Measurements from ENCODE around the gene HECTD3.
"Not testable (repeated sequence)": the region's sequence is repeated elsewhere in the genome, so short reads cannot be mapped to it uniquely, and the experiment has no call there.

HECTD3 gene

DNA sequence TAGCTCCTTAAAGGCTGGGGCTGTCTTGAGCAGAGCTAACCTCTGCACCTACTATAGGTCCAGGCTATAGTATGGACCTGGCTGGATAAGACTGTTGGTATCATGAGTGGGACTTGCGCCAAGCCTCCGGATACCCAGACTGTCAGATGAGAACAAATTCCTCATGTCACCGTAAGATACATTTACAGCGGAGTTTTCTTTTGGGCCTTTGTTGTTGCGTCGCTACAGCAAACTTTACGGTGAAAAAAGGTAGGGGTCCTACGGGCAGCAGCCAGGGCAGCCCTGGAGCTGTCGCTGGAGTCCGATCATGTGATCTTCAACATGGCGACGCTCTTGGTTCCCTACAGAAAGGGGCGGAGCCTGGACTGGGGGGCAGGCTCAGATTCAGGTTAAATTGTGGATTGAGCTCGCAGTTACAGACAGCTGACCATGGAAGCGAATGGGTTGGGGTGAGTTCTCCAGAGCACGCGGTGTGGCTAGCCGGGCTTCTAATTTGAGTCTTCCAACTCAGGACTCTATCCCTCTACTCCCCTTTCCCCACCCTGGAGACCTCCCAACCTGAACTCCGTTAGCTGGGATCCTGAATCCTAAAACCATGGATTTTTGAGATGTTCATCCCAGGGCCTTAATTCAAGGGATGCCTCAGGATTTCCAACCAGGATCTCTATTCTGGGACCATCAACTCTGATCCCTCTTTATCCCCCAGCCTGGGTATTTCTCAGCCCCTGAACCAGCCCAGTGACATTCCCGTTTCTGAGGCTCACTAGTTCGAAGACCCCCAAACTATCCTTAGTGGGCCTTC, 914 bp upstream of the HECTD3 start, which contains the start of gene UROD:
Gene UROD, plus strand, starts transcription at position 418 of the 802 bp plus-strand sequence. Its CDS starts 12 bp downstream, at position 430.
- Histone ChIP-seq H3K9ac (ENCODE audit: low read length) (peak within 1 kb of the TSS; percentile 54), H3K36me3 (ENCODE audit: control insufficient read depth, insufficient read depth, low read length) (peaks cover 35% of the 10 kb centered on the region), H3K4me3 (ENCODE audit: low read length) (peak within 1 kb of the TSS; percentile 91), H3K27ac (ENCODE audit: low read depth, low read length) (peak within 1 kb of the TSS; percentile 84), H3K27me3 (ENCODE audit: control insufficient read depth, insufficient read depth, low read length) (no peaks in the 10 kb centered on the region), H3K4me1 (ENCODE audit: control insufficient read depth, insufficient read depth, low read length) (peaks cover 28% of the 10 kb centered on the region)

DNA sequence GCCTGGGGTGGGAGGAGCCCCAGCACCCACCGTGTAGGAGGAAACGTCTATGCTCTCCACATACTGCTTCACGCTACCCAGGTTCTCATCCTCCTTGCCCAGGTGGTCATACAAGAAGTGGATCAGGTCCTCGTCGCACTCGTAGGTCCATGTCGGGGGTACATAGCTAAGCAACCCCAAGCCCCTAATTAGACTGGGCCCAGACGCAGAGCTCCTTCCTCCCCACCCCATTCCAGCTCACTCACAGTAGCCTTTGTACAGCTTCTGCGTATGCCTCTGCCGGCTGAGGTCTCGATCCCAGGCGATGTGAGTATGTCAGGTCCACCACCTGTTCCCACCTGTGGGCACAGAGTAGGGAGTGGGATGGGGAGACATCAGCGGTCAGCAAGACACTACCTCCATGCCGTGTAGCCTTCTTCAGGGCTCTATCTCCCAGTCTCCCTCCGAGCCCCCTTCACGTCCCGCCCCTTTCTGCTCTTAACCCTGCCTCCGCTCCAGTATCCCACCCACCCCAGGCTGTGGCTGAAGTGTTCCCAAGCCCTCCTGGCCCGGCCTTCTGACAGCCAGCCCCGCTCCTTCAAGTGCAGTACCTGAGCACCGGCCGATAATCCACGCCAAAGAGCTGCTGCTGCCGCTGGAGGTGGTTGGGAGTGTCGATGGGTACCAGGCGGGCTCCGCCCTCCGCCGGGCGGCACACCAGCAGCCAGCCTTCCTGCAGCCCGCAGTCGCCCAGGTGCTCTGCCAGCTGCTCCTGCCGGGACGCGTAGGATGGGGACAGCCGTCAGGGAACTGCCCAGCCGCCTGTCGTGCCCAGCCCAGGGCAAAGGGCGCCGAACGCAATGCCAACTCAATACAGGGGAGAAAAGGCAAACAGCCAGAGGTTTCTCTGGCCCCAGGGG, 919 bp downstream of the HECTD3 start:
- Histone ChIP-seq H3K9ac (ENCODE audit: low read length) (peak overlapping the region; percentile 29), H3K27ac (ENCODE audit: low read depth, low read length) (no peak overlapping the region), H3K4me1 (ENCODE audit: control insufficient read depth, insufficient read depth, low read length) (peaks cover 28% of the 10 kb centered on the region), H3K27me3 (ENCODE audit: control insufficient read depth, insufficient read depth, low read length) (no peaks in the 10 kb centered on the region), H3K4me3 (ENCODE audit: low read length) (peak overlapping the region; percentile 91), H3K36me3 (ENCODE audit: control insufficient read depth, insufficient read depth, low read length) (peaks cover 46% of the 10 kb centered on the region)

DNA sequence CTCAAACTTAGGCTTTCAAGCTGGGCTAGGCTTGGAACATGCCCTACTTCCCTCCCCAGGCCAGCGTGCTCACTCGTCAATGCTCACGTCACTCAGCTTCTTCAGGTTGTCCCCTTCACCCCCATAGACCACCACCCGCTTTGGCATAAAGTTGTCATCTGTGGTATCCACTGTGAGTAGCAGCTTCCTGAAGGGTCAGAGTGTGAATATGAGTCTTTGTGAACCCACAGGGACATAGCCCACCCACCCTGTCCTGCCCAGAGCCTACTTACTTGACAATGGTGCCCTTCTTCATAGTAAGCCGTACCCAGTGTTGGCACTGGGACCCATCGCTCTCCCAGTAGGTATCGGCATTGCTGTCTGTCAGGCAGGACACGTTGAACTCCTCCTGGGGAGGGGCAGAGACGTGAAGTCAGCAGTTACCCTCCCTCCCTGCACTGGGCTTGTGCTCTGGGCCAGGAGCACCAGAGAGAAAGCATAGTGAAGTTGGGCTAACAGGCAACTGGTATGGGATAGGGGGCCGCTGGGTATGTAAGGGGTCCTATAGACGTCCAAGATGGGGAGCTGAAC, 1.7 kb downstream of the HECTD3 start:
- Histone ChIP-seq H3K27me3 (ENCODE audit: control insufficient read depth, insufficient read depth, low read length) (no peaks in the 10 kb centered on the region), H3K36me3 (ENCODE audit: control insufficient read depth, insufficient read depth, low read length) (peaks cover 47% of the 10 kb centered on the region), H3K4me3 (ENCODE audit: low read length) (peak overlapping the region; percentile 91), H3K27ac (ENCODE audit: low read depth, low read length) (no peak overlapping the region), H3K4me1 (ENCODE audit: control insufficient read depth, insufficient read depth, low read length) (peaks cover 21% of the 10 kb centered on the region), H3K9ac (ENCODE audit: low read length) (no peak overlapping the region)

DNA sequence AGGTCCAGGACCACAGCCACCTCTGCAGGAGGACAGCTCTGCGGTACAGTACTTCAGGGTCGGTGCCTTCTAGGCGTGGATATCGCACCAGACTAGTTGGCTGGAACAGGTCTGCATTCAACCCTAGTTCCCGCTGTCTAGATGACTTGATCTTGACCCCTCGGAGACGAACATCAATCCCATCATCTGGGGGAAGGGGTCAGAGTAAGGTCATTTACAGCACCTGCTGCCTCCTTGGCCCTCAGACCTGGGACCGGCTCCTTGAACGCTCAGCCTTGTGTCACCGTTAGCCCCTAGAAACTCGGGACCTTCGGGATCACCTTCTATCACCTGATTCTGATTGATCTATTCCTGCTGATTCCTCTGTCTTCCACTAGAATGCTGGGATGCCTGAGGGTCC, 2.6 kb downstream of the HECTD3 start:
- Histone ChIP-seq H3K4me1 (ENCODE audit: control insufficient read depth, insufficient read depth, low read length) (peaks cover 19% of the 10 kb centered on the region), H3K36me3 (ENCODE audit: control insufficient read depth, insufficient read depth, low read length) (peaks cover 56% of the 10 kb centered on the region), H3K9ac (ENCODE audit: low read length) (no peak overlapping the region), H3K27me3 (ENCODE audit: control insufficient read depth, insufficient read depth, low read length) (no peaks in the 10 kb centered on the region), H3K4me3 (ENCODE audit: low read length) (no peak overlapping the region), H3K27ac (ENCODE audit: low read depth, low read length) (no peak overlapping the region)

DNA sequence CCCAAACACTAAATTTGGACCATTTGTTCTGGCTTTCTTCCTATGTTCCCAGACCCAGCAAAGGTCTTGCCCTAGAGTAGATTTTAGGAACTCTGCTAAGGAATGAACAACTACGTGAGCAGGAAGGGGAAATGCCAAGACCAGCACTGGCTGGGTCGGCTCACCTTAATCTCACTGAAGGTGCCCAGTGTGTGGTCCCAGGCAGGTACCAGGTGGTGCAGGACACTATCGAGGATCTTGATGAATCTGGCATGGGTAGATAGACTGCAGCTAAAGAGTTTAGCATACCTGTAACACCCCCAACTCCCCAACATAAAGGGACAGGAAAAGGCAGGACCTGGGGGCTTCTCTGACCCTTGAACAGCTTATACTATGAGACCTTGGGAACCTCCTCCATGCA, 3.0 kb downstream of the HECTD3 start:
- Histone ChIP-seq H3K27me3 (ENCODE audit: control insufficient read depth, insufficient read depth, low read length) (no peaks in the 10 kb centered on the region), H3K9ac (ENCODE audit: low read length) (no peak overlapping the region), H3K4me3 (ENCODE audit: low read length) (no peak overlapping the region), H3K36me3 (ENCODE audit: control insufficient read depth, insufficient read depth, low read length) (peaks cover 60% of the 10 kb centered on the region), H3K4me1 (ENCODE audit: control insufficient read depth, insufficient read depth, low read length) (peaks cover 18% of the 10 kb centered on the region), H3K27ac (ENCODE audit: low read depth, low read length) (no peak overlapping the region)

DNA sequence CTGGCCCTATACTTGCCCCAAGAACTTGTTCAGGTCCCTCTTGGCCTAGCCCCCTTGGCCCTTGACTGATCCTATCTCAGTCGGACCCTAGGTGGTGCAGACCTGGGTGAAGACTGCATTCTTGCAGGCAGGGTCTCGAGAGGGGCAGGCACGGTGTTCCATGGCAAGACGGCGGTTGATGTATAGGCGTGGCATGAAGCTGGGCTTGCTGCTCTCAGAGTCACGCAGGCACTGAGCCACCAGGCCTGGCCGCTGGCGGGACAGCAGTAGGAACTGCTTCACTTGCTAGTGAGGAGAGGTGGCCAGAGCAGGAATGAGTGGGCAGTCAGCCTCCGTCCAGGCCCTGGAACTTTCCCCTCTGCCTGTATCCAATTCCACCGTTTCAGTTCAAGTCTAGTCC, 3.8 kb downstream of the HECTD3 start:
- Histone ChIP-seq H3K36me3 (ENCODE audit: control insufficient read depth, insufficient read depth, low read length) (peaks cover 66% of the 10 kb centered on the region), H3K27ac (ENCODE audit: low read depth, low read length) (no peak overlapping the region), H3K27me3 (ENCODE audit: control insufficient read depth, insufficient read depth, low read length) (no peaks in the 10 kb centered on the region), H3K4me3 (ENCODE audit: low read length) (no peak overlapping the region), H3K9ac (ENCODE audit: low read length) (no peak overlapping the region), H3K4me1 (ENCODE audit: control insufficient read depth, insufficient read depth, low read length) (peaks cover 16% of the 10 kb centered on the region)

DNA sequence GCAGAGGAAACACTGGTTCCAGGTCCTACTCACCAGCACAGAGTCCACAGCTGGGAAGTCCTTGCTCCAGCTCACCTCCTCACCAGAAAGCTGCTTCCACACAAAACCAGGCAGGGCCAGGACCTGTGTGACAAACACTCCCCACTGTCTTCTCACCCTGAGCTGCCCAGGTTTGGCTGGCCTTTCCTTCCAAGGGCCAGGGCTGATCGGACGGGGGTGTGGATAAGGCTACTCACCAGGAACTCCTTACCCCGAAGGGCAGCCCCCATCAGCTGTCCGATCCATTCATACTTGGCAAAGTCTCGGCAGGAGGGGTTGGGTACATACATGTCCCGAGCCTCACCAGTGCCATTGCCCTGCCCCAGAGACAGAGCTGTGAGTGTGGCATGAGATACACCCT, 5.4 kb downstream of the HECTD3 start:
- Histone ChIP-seq H3K27ac (ENCODE audit: low read depth, low read length) (no peak overlapping the region), H3K4me3 (ENCODE audit: low read length) (no peak overlapping the region), H3K9ac (ENCODE audit: low read length) (no peak overlapping the region), H3K4me1 (ENCODE audit: control insufficient read depth, insufficient read depth, low read length) (peaks cover 10% of the 10 kb centered on the region), H3K27me3 (ENCODE audit: control insufficient read depth, insufficient read depth, low read length) (no peaks in the 10 kb centered on the region), H3K36me3 (ENCODE audit: control insufficient read depth, insufficient read depth, low read length) (peaks cover 68% of the 10 kb centered on the region)

DNA sequence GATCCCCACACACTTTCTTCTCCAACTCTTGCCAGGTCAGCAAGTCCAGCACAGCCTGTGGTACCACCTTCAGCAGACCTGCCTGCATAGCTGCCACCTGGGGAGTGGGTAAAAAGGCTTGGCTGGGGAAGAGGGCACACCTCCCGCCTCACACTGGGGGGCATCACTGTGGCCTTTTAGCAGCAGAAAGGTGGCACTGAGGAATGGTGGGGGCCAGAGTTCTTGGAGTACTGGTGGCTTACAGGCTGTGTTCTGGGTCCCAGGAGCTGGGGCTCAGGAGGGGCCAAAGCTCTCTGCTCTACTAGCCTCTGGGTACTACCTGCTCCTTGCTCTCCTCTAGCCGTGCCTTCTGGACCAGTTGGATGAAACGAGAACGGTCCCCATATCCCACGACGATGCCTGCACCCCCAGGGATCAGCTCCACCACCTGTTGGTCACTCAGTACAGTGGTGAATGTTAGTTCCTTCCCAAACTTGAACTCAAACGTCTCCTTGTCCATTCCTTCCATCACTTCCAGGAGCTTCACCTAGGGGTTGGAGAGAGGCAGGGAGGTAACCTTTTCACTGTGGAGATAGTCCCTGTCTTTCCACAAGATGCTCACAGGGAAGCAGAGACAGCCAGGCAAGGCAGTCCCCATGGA, 6.7 kb downstream of the HECTD3 start:
- H3K36me3 ChIP-seq (ENCODE audit: control insufficient read depth, insufficient read depth, low read length): peaks cover 66% of the 10 kb centered on the region
- H3K4me1 ChIP-seq (ENCODE audit: control insufficient read depth, insufficient read depth, low read length): peaks cover under 1% of the 10 kb centered on the region

DNA sequence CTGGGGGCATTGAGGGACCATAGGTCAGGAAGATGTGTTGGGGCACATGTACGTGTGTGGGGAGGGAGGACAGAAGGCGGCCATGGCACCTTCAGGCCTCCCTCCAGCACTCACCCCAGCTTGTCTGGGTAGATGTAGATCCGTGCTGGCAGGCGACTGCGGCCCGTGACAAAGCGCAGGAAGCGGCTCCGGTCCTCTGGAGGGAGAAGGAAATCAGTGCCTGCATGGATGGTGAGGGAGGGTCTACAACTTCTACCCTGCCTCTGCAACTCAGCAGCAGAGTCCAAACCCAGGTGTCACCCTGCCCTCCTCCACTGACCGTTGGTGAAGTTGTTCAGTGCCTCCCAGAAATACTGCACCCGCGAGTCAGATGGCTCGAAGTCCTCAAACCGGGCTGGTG, 7.4 kb downstream of the HECTD3 start:
- no peak overlapping the region for H3K27ac ChIP-seq (ENCODE audit: low read depth, low read length)

More for the DNA sequence above, 6.7 kb downstream of the HECTD3 start:
- no peaks in the 10 kb centered on the region for H3K27me3 ChIP-seq (ENCODE audit: control insufficient read depth, insufficient read depth, low read length)
- H3K9ac ChIP-seq (ENCODE audit: low read length): no peak overlapping the region
- H3K4me3 ChIP-seq (ENCODE audit: low read length): no peak overlapping the region
- H3K27ac ChIP-seq (ENCODE audit: low read depth, low read length): no peak overlapping the region

DNA sequence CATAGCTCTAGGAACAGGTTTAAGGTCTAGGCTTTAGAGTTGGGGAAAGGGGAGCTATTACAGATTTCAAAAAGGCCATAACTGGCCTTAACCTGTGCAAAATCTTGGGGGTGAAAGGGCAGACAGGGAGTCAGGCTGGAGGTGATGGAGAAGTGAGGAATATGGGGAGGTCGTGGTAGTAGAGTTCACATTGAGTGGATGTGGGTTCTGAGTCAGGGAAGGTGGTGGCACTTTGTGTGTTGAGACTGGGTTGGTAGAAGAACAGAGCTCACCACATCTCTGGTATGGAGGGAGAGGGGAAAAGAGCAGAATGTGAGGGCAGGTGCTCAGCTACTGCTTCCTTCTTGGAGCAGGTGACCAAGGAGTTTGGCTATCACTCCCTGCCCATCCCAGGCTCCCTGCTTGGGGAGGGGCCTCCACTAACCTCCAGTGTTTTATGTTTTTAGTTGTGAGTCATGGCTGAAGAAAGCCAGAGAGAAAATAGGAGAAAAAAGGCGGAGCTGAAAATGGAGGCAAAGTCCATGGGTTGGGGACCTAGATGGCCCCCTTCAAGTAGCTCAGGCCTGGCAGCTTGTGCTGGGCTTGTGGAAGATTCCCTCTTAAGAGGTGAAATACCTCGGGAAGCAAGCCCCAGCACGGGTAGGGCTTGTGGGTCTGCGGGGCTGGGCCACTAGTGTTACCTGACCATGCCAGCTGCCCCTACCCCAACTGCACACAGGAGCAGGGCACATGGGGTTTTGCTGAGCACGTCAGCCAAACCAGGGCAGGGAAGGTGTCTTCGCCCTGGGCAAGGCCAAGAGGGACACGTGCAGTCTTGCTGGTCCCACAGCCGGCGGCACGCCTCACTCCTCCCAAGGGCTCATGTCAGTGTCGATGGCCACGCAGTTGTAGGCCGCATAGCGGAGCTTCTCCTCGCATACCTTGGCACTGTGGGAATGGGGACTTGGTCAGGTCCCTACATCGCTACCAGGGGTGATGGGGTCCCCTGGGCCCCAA, 8.2 kb downstream of the HECTD3 start:
- Histone ChIP-seq H3K36me3 (ENCODE audit: control insufficient read depth, insufficient read depth, low read length) (peaks cover 51% of the 10 kb centered on the region), H3K4me3 (ENCODE audit: low read length) (no peak overlapping the region), H3K27ac (ENCODE audit: low read depth, low read length) (no peak overlapping the region), H3K9ac (ENCODE audit: low read length) (no peak overlapping the region), H3K4me1 (ENCODE audit: control insufficient read depth, insufficient read depth, low read length) (no peaks in the 10 kb centered on the region), H3K27me3 (ENCODE audit: control insufficient read depth, insufficient read depth, low read length) (no peaks in the 10 kb centered on the region)

More for the DNA sequence above, 7.4 kb downstream of the HECTD3 start:
- Histone ChIP-seq H3K9ac (ENCODE audit: low read length) (no peak overlapping the region), H3K27me3 (ENCODE audit: control insufficient read depth, insufficient read depth, low read length) (no peaks in the 10 kb centered on the region), H3K4me1 (ENCODE audit: control insufficient read depth, insufficient read depth, low read length) (no peaks in the 10 kb centered on the region), H3K4me3 (ENCODE audit: low read length) (no peak overlapping the region), H3K36me3 (ENCODE audit: control insufficient read depth, insufficient read depth, low read length) (peaks cover 59% of the 10 kb centered on the region)

DNA sequence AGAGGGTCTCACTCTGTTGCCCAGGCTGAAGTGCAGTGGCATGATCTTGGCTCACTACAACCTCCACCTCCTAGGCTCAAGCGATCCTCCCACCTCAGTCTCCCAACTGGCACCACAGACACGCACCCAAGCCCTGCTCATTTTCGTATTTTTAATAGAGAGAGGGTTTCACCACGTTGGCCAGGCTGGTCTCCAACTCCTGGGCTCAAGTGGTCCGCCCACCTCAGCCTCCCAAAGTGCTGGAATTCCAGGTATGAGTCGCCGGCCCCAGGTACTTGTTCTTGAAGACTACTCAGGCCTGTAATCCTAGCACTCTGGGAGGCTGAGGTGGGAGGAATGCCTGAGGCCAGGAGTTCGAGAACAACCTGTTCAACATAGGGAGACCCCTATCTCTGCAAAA, 9.5 kb downstream of the HECTD3 start:
- H3K27ac ChIP-seq (ENCODE audit: low read depth, low read length); H3K9ac ChIP-seq (ENCODE audit: low read length); H3K27me3 ChIP-seq (ENCODE audit: control insufficient read depth, insufficient read depth, low read length); H3K4me1 ChIP-seq (ENCODE audit: control insufficient read depth, insufficient read depth, low read length); H3K4me3 ChIP-seq (ENCODE audit: low read length): not testable (repeated sequence)
- peaks cover 38% of the 10 kb centered on the region for H3K36me3 ChIP-seq (ENCODE audit: control insufficient read depth, insufficient read depth, low read length)

All from rectal smooth muscle tissue (tissue), 1 donor.